ENCODE results near the gene RIMKLA. TPM values are rescaled to one million over a fixed set of nuclear protein-coding genes. Genes with fewer than 3 reads are reported as not detected.

RIMKLA gene, protein sequence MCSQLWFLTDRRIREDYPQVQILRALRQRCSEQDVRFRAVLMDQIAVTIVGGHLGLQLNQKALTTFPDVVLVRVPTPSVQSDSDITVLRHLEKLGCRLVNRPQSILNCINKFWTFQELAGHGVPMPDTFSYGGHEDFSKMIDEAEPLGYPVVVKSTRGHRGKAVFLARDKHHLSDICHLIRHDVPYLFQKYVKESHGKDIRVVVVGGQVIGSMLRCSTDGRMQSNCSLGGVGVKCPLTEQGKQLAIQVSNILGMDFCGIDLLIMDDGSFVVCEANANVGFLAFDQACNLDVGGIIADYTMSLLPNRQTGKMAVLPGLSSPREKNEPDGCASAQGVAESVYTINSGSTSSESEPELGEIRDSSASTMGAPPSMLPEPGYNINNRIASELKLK
- total RNA-seq (1 to 10 TPM; 1.4 to 2.0 TPM), polyA plus RNA-seq (0.24 TPM)

DNA sequence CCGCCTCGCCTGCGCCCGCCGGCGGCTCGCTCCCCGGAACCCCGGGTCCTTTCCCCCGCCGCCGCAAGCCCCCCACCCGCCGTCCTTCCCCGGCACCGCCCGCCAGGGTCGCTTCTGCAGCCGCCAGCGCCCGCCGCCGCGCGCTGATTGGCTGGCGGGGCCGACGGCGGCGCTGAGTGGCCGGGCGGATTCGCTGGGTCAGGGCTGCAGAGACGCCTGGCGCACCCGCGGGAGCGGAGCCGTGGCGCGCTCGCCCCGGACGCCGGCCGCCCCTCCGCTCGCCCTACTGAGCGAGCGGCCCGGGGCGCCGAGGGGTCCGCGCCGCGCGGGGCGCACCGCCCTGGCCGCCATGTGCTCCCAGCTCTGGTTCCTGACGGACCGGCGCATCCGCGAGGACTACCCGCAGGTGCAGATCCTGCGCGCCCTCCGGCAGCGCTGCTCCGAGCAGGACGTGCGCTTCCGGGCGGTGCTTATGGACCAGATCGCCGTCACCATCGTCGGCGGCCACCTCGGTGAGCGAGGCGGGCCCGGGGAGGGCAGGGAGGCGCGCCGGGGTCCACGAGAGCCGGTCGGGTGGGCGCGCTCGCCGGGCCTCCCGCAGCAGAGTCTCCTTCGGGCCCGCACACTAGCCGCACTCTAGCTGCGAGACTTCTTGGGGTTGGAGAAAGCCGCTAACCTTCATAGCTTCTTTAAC is at the start of gene RIMKLA:
RIMKLA (plus strand) TSS at position 207 of the 694 bp plus-strand sequence; CDS start at position 350, 143 bp downstream.
- peaks cover 6 to 19% (median 9%) of the 10 kb centered on the region in 3 donors for H3K4me1 Mint-ChIP-seq
- no peaks in the 10 kb centered on the region for H3K36me3 Mint-ChIP-seq
- H3K27me3 Mint-ChIP-seq: peaks cover 28 to 67% of the 10 kb centered on the region in 2 donors
- H3K4me3 Mint-ChIP-seq: peak within 1 kb of the TSS; percentile 65 to 88 (median 77)
- POLR2A ChIA-PET: no interaction called here
- H3K9me3 ChIP-seq (ENCODE audit: low read length): no peaks in the 10 kb centered on the region
- peak within 1 kb of the TSS; percentile 21 for H3K4me3 ChIP-seq (ENCODE audit: low read length)
- H3K27ac ChIP-seq (ENCODE audit: low read depth, low read length): no peak within 1 kb of the TSS
- peak within 1 kb of the TSS in 3 of 8 donors; percentile 11 to 80 (median 43) for H3K27ac Mint-ChIP-seq
- peaks cover 4% of the 10 kb centered on the region for H3K4me1 ChIP-seq (ENCODE audit: insufficient read depth, low read length)
- peak; percentile 13 to 49 (median 26) for DNase-seq
- H3K27me3 ChIP-seq (ENCODE audit: insufficient read depth, low read length, poor library complexity, severe bottlenecking): no peaks in the 10 kb centered on the region
- CTCF ChIA-PET: no interaction called here
- H3K36me3 ChIP-seq (ENCODE audit: insufficient read depth, low read length): no peaks in the 10 kb centered on the region
- H3K9me3 Mint-ChIP-seq: no peaks in the 10 kb centered on the region

GRCh38 chr1:42332877-42333276 is 47.7 kb upstream of the RIMKLA start:
- H3K36me3 ChIP-seq (ENCODE audit: insufficient read depth, low read length): no peaks in the 10 kb centered on the region
- Mint-ChIP-seq H3K4me3 (peak overlapping the region; percentile 29 to 97 (median 93)), H3K27me3 (no peaks in the 10 kb centered on the region), H3K27ac (peak overlapping the region in 4 of 8 donors; percentile 27 to 95 (median 52)), H3K36me3 (peaks cover 0 to 17% (median 1%) of the 10 kb centered on the region in 3 donors), H3K9me3 (no peaks in the 10 kb centered on the region), H3K4me1 (peaks cover 66 to 78% (median 77%) of the 10 kb centered on the region in 3 donors)
- peaks cover 47% of the 10 kb centered on the region for H3K4me1 ChIP-seq (ENCODE audit: insufficient read depth, low read length)
- H3K27ac ChIP-seq (ENCODE audit: low read depth, low read length): peak overlapping the region; percentile 71
- H3K27me3 ChIP-seq (ENCODE audit: insufficient read depth, low read length, poor library complexity, severe bottlenecking): no peaks in the 10 kb centered on the region
- ChIA-PET CTCF (interaction anchor here (1.0 kb wide), 1 partner anchor 13 kb away, joined by 3 read pairs; no protein-coding TSS in a partner anchor), POLR2A (interaction anchor here (1.0 kb wide), 1 partner anchor 13 kb away, joined by 3 read pairs; no protein-coding TSS in a partner anchor)
- no peaks in the 10 kb centered on the region for H3K9me3 ChIP-seq (ENCODE audit: low read length)
- no peak for DNase-seq
- H3K4me3 ChIP-seq (ENCODE audit: low read length): no peak overlapping the region

GRCh38 chr1:42333662-42334239 is 46.8 kb upstream of the RIMKLA start:
- POLR2A ChIA-PET: interaction anchor here (1.2 kb wide), 1 partner anchor 349 kb away, joined by 7 read pairs; the partner anchor contains the start of gene YBX1
- H3K27ac Mint-ChIP-seq: peak overlapping the region; percentile 88 to 95 (median 93)
- CTCF ChIA-PET: interaction anchor here (1.2 kb wide), 2 partner anchors 17 to 482 kb away, joined by 3 read pairs; no protein-coding TSS in a partner anchor
- peak overlapping the region; percentile 58 for H3K4me3 ChIP-seq (ENCODE audit: low read length)
- no peaks in the 10 kb centered on the region for H3K27me3 Mint-ChIP-seq
- H3K36me3 Mint-ChIP-seq: peaks cover 0 to 17% (median 1%) of the 10 kb centered on the region in 3 donors
- H3K4me1 ChIP-seq (ENCODE audit: insufficient read depth, low read length): peaks cover 41% of the 10 kb centered on the region
- no peaks in the 10 kb centered on the region for H3K27me3 ChIP-seq (ENCODE audit: insufficient read depth, low read length, poor library complexity, severe bottlenecking)
- H3K9me3 Mint-ChIP-seq: no peaks in the 10 kb centered on the region
- peaks cover 58 to 71% (median 68%) of the 10 kb centered on the region in 3 donors for H3K4me1 Mint-ChIP-seq
- peak overlapping the region; percentile 93 to 97 (median 96) for H3K4me3 Mint-ChIP-seq
- DNase-seq: no peak
- no peaks in the 10 kb centered on the region for H3K36me3 ChIP-seq (ENCODE audit: insufficient read depth, low read length)
- peak overlapping the region; percentile 71 for H3K27ac ChIP-seq (ENCODE audit: low read depth, low read length)
- no peaks in the 10 kb centered on the region for H3K9me3 ChIP-seq (ENCODE audit: low read length)

DNA sequence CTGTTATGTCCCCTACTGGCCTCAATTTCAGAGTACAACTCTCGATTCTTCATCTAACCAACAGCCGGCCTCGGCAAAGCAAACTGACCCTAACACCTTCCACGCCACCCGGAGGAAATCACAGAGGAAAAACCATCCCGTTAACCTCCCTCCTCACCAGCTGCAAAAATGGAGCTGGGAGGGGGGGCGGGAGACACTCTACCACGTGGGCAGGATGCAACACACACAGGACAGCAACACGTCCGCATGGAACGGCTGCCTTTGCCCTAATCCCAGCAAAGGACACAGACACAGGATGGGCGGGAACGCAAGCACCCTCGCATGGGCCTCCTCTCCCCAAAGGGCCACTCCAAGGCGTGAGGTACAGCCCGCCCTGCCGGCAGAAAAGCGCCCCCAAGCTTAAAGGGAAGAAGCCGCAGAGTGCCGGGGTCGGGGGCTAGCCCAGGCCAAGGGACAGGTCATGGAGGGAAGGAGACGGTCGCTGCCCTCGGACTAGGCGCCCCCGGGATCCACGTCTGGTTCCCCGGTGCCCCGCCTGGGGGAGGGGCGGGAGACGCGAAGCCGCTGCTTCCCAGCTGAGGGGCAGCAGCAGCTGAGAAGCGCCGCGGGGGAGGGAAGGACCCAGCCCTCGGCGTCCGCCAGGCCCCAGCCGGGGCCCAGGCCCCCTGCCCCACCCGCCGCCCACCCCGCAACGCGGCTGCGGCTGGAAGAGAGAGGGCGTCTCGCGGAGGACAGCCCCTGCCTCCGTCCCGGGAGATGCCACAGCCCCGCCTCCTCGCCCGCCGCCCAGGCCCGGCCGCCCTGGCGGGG is 46.1 kb upstream of the RIMKLA start:
- POLR2A ChIA-PET: interaction anchor here (0.5 to 1.2 kb wide), 2 partner anchors 348 to 1881 kb away, joined by 3 to 7 read pairs; partner anchors contain the start of gene YBX1
- Histone ChIP-seq H3K4me1 (ENCODE audit: insufficient read depth, low read length) (peaks cover 34% of the 10 kb centered on the region), H3K9me3 (ENCODE audit: low read length) (no peaks in the 10 kb centered on the region), H3K27me3 (ENCODE audit: insufficient read depth, low read length, poor library complexity, severe bottlenecking) (no peaks in the 10 kb centered on the region), H3K4me3 (ENCODE audit: low read length) (peak overlapping the region; percentile 58), H3K27ac (ENCODE audit: low read depth, low read length) (peak overlapping the region; percentile 71), H3K36me3 (ENCODE audit: insufficient read depth, low read length) (no peaks in the 10 kb centered on the region)
- Mint-ChIP-seq H3K9me3 (no peaks in the 10 kb centered on the region), H3K4me3 (peak overlapping the region; percentile 93 to 97 (median 96)), H3K4me1 (peaks cover 51 to 64% (median 61%) of the 10 kb centered on the region in 3 donors), H3K36me3 (peaks cover 0 to 15% (median 1%) of the 10 kb centered on the region in 3 donors), H3K27me3 (no peaks in the 10 kb centered on the region), H3K27ac (peak overlapping the region; percentile 88 to 95 (median 93))
- DNase-seq: peak in 3 of 5 donors; percentile 12 to 57 (median 20)
- CTCF ChIA-PET: interaction anchor here (1.2 kb wide), 2 partner anchors 18 to 481 kb away, joined by 3 read pairs; no protein-coding TSS in a partner anchor

DNA sequence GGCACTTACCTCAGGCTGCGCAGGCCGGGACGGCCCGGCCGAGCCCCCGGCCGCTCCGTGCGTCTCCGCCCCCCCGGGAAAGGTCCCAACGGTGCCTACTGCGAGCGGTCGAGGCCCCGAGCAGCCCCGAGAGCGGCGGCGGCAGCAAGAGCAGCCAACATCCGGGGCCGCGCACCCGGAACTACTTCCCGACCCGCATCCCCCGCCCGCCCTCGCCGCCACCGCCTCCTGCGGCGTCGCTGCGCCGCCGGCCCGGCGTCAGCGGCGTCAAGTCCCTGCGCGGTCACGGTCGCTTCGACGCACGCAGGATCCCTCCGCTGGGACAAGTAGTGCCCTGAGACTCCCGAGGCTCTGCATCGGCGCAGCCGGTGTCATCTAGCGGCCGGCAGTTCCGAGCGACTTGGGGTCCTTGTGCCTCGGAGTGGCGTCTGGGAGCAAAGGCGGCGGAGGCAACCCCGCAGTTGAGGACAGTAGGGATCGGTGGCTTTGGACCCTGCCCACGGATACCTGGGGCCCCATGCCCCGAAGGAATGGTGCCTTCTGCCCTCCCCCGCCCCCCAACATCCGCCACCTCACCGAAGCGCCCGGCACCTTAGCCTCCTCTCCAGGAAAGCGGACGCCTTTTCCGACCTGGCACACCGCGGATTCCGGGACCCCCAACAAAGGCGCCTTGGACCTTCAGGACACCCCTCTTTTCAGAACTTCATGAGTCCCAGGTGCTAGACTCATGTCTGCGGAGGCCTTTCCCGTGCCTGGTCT is 45.4 kb upstream of the RIMKLA start, which contains the start of gene FOXJ3:
FOXJ3 (minus strand) TSS at position 186 of the 759 bp plus-strand sequence. CDS start 24,142 bp downstream, outside the sequence.
- POLR2A ChIA-PET: interaction anchor here (0.8 kb wide), 1 partner anchor 15 kb away, joined by 3 read pairs; no protein-coding TSS in a partner anchor

GRCh38 chr1:42335809-42336518 is 44.6 kb upstream of the RIMKLA start:
- Mint-ChIP-seq H3K4me3 (peak overlapping the region; percentile 86 to 95 (median 92)), H3K27ac (peak overlapping the region; percentile 82 to 94 (median 92)), H3K9me3 (no peaks in the 10 kb centered on the region), H3K36me3 (peaks cover 0 to 14% (median 0%) of the 10 kb centered on the region in 3 donors), H3K27me3 (no peaks in the 10 kb centered on the region), H3K4me1 (peaks cover 39 to 48% (median 46%) of the 10 kb centered on the region in 3 donors)
- peak overlapping the region; percentile 94 for H3K4me3 ChIP-seq (ENCODE audit: low read length)
- ChIA-PET CTCF (no interaction called here), POLR2A (interaction anchor here (0.8 kb wide), 1 partner anchor 16 kb away, joined by 3 read pairs; no protein-coding TSS in a partner anchor)
- peaks cover 32% of the 10 kb centered on the region for H3K4me1 ChIP-seq (ENCODE audit: insufficient read depth, low read length)
- H3K27me3 ChIP-seq (ENCODE audit: insufficient read depth, low read length, poor library complexity, severe bottlenecking): no peaks in the 10 kb centered on the region
- peak overlapping the region; percentile 80 for H3K27ac ChIP-seq (ENCODE audit: low read depth, low read length)
- DNase-seq: peak in 1 of 5 donors; percentile 1
- H3K9me3 ChIP-seq (ENCODE audit: low read length): no peaks in the 10 kb centered on the region
- no peaks in the 10 kb centered on the region for H3K36me3 ChIP-seq (ENCODE audit: insufficient read depth, low read length)

More for the DNA sequence above, 45.4 kb upstream of the RIMKLA start, which contains the start of gene FOXJ3:
- Histone ChIP-seq H3K4me3 (ENCODE audit: low read length) (peak within 1 kb of the TSS; percentile 94), H3K4me1 (ENCODE audit: insufficient read depth, low read length) (peaks cover 32% of the 10 kb centered on the region), H3K27me3 (ENCODE audit: insufficient read depth, low read length, poor library complexity, severe bottlenecking) (no peaks in the 10 kb centered on the region), H3K9me3 (ENCODE audit: low read length) (no peaks in the 10 kb centered on the region), H3K27ac (ENCODE audit: low read depth, low read length) (peak within 1 kb of the TSS; percentile 80), H3K36me3 (ENCODE audit: insufficient read depth, low read length) (no peaks in the 10 kb centered on the region)
- Mint-ChIP-seq H3K9me3 (no peaks in the 10 kb centered on the region), H3K36me3 (peaks cover 0 to 15% (median 0%) of the 10 kb centered on the region in 3 donors), H3K4me1 (peaks cover 46 to 56% (median 53%) of the 10 kb centered on the region in 3 donors), H3K4me3 (peak within 1 kb of the TSS; percentile 93 to 97 (median 96)), H3K27ac (peak within 1 kb of the TSS; percentile 89 to 95 (median 94)), H3K27me3 (no peaks in the 10 kb centered on the region)
- CTCF ChIA-PET: interaction anchor here (1.2 kb wide), 1 partner anchor 19 kb away, joined by 3 read pairs; no protein-coding TSS in a partner anchor
- DNase-seq: peak; percentile 85 to 93 (median 88)

All from CD8-positive, alpha-beta memory T cell (primary cell).